ENCODE measurements around the gene PANK4. TPM values are rescaled to one million over a fixed set of nuclear protein-coding genes. Genes with fewer than 3 reads are reported as not detected.

PANK4 gene
- total and polyA plus RNA-seq, 2 of the 8 experiments (the other 6 are each of a cell fraction or from before 2014, with no cell fraction given): 20.1 to 29.7 TPM

GRCh38 chr1:2476061-2476999, 50.1 kb downstream of the PANK4 start, which contains the start of gene PLCH2 (continued):
- TF ChIP-seq NANOG (IDR thresholded peaks at IDR 0.05; ENCODE audit: insufficient read depth, low read depth, low read length, poor library complexity, severe bottlenecking) (no peak), CREB1 (IDR thresholded peaks at IDR 0.05) (no peak)

Measured in H1 (cell line).